ENCODE results near the gene ABRACL.
"Not testable (repeated sequence)": the region's sequence is repeated elsewhere in the genome, so short reads cannot be mapped to it uniquely, and the experiment has no call there.

ABRACL gene

DNA sequence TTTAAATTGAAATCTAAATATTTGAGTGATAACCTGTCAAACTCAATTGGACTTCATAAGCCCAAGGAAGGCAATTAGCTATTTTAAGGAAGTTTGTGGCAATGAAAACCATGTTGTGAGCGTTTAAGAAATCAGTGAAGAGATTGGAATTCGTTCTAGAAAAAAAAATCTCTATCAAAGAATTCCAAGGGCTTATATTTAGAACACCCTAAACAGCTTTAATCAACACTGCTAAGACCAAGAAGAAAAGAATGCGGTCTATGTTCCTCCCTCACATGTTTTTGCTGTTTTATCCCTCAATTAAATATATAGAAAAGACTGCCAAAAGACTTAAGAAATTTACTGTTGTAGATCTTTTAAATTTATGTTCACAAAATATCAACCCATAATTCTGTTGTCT lies 16.6 kb upstream of the ABRACL start:
- no peak for DNase-seq (ENCODE audit: low read depth in 2 of 2)

DNA sequence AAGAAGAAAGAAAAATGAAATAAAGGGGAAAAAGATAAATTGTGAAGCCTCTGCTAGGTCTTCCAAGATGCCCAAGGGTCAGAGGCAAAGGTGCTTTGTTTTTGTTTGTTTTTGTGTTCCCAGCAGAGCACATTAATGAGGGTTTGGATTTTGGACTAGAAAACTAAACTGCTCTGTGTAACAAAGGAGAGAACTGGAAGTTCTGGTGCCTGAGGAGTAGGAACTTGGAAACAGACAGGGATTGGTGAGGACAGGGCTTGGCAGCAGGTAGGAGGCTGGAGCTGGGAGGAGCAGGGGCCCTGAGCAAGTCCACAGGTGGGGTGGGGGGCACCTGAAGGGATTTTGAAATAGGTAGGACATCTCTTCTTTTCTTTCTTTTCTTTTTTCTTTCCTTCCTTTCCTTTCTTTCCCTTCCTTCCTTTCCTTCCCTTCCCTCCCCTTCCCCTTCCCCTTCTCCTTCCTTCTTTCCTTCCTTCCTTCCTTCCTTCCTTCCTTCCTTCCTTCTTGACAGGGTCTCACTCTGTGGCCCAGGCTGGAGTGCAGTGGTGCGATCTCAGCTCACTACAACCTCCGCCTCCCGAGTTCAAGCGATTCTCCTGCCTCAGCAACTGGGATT lies 15.3 kb upstream of the ABRACL start:
- no peak for DNase-seq (ENCODE audit: low read depth in 2 of 2)

DNA sequence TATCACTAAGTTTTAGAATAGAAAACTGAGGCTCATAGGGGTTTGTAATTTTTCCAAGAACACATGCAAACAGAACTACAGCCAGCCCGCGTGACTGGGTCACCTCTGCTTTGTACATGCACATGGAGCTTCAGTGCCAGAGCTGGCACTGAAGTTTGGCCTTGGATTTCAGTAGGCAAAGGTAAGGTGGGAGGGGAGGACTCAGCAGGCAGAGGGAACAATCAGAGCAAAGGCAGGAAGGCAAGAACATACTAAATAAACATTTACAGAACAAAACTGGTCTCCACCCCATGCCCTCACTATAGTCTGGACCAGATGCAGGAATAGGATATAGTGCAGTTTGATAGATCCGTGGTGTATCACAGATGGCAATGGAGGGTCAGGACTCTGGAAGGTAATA lies 13.6 kb upstream of the ABRACL start:
- DNase-seq (ENCODE audit: low read depth in 2 of 2) = no peak

DNA sequence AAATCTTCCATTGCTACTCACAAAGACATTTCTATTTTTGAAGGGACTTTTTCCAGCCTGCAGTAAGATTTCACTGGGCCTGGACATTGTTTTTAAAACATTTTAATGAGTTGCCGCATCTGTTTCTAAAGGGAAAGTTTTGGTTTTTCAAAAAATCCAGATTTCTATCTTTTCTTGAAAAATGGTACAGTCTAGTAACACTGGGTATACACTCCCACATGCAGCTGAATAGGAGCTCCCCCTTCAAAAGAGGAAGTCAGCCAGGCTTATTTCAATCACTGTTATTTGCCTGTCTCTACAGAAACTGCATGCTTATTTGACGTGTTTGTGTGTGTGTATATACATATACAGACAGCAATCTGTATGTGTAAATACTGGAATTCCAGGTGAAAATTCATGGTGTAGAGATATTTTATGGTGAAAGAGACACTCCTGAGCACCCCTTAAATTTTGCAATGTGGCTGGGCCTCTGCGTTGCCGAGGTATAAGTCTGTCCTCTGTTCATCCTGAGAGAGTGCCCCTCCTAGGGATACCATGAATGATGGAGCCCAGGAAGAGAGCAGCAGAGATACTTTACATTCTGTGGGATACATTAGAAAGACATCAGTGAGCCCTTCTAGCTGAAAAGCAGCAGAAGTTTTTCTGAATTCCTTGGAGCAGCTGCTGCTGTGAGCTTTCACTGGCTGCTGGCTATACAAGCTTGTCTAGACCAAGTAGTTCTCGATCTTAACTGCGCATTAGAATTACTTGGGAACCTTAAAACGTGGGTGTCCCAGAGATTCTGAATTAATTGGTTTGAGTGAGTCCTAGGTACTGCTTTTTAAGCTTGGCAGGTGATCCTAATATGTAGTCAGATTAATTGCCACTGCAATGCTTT lies 12.0 kb upstream of the ABRACL start:
- DNase-seq (ENCODE audit: low read depth in 2 of 2) = no peak

DNA sequence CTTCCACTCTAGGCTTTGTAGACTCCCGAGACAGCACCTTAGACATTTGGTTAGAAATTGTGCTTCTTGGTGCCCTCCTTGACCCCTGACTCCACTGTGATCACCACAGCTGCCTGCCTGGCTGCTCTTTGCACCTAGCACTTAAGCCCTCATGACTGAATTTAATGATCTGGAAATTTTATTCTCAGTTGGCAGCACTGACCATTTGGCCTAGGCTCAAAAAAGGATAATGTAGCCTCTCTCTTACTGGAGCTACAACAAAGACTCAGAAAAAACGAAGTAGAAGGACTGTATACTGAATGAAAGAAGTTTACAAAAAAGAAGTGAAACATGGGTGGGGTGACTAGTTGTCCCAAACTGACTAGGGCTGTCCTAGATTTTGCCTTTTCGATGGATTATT lies 11.3 kb upstream of the ABRACL start:
- DNase-seq (ENCODE audit: low read depth in 2 of 2) = no peak

DNA sequence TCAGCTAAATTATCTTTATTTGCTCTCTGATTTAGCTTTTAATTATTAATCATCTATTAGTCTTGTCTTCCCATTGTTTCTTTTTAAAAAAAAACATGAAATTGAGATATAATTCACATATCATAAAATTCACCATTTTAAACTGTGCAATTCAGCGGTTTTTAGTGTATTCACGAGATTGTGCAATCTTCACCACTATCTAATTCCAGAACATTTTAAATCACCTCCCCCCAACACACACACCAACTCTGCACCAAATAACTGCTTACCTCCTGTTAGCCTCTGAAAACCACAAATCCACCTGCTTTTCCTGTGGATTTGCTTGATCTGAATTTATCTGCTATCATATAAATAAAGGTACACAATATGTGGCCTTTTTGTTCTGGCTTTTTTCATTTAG lies 8.8 kb upstream of the ABRACL start:
- no peak for DNase-seq (ENCODE audit: low read depth in 2 of 2)

DNA sequence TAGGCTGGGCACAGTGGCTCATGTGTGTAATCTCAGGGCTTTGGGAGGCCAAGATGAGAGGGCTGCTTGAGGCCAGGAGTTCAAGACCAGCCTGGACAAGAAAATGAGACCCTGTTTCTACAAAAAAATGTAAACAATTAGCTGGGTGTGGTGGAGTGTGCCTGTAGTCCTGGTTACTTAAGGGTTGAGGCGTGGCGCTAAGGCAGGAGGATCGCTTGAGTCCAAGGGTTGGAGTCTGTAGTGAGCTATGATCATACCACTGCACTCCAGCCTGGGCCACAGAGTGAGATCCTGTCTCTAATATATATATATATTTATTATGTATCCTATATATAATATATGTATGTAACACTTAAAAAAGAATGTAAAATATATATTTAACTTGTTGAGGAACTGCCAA lies 7.9 kb upstream of the ABRACL start:
- DNase-seq (ENCODE audit: low read depth in 2 of 2) = no peak

DNA sequence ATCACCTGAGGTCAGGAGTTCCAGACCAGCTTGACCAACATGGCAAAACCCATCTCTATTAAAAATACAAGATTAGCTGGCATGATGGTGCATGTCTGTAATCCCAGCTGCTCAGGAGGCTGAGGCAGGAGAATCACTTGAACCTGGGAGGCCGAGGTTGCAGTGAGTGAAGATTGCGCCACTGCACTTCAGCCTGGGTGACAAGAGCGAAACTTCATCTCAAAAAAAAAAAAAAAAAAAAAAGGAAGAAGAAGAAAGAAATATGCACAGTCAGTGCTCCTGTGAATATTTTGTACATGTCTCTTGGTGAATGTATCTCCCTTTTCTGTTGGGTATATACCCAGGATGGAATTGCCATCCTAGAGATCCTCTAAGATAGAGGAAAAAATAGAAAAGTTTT lies 3.1 kb upstream of the ABRACL start:
- DNase-seq (ENCODE audit: low read depth in 2 of 2) = not testable (repeated sequence)

DNA sequence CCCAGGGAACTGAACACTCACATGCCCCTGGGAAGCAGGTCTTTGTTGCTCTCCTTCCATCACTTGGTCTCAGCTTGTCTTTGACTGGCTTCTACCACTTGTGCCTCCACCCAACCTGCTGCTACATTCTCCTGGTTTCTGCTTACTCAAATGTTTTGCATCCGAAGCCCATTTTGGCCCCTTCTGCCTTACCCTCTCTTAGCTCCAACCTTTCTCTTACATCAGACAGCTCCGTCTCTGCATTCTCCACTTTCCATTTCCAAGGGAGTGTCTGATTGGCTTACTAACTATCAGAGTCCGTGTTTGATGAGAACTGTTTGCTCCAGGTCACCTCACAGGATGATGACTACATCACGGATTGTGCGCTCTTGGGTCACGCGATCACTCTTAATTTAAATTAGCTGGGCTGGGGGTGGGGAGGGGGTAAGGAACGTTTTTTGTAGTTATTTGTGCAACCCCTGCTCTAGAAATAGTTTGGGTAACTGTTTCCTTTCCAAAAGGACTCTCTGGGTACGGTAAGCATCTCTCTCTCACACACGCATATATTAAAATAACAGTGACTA lies 844 bp upstream of the ABRACL start:
- DNase-seq (ENCODE audit: low read depth in 2 of 2) = peak; percentile 15 to 18

DNA sequence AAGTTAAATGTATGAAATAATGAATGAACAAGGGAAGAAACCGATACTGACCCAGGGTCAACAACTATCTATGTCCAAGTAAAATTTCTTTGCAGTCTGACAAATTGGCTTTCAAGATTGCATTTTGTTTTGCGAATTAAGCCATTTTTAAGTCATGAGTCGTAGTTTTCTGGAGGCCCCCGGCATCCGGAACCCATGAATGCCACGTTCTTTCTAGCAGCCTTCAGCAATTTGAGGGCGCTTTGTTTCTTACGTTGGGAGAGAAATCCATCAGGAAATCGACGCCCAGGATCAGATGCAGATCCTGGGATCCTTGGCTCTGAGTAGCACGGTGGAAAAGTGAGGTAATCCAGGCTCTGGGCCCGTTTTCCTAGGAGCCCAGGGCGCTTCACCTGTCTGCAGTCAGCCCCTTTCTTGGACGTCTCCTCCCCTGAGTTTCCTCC lies 309 bp upstream of the ABRACL start:
- no peak for DNase-seq (ENCODE audit: low read depth in 2 of 2)

DNA sequence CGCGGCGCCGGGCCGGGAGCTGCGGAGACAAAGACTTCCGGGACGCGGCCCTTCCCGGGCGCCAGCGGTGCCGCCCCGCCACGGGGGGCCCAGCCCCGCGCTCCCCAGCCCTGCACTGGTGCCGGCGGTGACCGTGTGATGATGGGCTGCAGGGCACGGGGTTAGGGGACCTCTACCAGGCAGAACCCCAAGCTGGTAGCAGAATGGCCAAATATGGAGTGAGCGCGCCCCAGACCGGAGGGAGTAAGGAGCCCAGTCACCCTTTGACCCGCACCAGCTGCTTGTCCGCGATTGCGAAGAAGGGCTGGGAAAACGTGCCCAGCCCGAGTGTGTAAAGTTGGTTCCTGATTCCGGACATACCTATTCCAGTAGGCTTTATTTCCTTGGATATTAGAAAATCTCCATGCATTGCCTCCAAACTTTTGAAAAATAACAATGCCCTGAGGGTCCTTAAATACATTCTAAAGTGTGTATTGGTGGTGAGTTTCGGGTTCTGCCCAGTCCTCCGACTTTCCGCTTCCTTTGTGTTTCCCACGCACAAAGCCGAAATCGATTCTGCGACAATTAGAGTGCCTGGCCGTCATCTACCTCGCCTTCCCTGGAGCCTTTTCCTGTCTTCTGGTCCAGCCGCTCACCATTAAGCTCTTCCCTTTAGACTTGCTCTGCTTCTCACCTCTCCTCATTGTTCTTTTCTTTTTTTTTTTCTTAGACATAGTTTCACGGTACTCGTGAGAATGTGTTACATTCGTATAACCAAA lies 1.1 kb downstream of the ABRACL start:
- no peak for DNase-seq (ENCODE audit: low read depth in 2 of 2)

DNA sequence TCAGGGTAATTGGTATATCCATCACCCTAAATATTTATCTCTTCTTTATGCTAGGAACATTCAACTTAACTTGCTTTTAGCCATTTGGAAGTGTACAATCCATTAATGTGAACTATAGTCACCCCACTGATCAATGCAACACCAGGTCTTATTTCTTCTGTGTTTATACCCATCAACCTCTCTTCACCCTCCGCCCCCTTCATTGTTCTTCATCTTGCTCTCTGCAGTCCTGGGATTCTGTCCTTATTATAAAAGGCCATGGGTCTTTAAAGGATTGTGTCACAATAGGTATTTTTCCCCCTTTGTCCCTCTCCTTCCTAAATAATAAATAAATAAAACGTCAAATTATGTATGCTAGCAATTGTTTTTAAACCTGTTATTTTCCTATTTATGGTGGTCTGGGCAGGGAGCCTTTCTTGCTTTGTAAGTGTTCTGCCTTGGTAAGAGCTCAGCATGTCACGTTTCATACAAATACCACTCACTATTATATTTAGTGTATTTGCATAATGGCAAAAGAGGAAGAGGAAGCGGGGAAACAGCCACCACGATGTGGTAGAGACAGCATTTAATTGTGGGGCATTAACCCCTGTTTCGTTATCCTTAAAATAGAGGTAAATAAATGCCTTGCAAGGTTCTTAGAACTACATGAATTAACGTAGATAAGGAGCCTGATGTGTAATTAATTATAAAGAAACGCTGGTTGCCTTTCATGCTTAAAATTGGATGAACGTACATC lies 1.9 kb downstream of the ABRACL start:
- DNase-seq (ENCODE audit: low read depth in 2 of 2) = no peak

DNA sequence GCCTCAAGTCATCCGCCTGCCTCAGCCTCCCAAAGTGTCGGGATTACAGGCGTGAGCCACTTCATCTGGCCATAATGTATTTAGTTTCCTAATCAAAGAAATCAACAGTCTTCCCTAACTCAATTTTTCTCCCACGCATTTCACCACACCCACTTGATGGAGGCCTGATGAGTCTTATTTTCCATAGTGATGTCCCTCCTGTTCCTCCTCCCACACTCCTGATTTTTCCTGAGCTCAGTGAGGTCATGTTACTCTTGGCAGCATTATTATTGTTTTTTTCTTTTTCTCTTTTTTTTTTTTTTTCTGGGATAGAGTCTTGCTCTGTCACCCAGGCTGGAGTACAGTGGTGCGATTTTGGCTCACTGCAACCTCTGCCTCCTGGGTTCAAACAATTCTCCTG lies 8.9 kb downstream of the ABRACL start:
- DNase-seq (ENCODE audit: low read depth in 2 of 2) = no peak

DNA sequence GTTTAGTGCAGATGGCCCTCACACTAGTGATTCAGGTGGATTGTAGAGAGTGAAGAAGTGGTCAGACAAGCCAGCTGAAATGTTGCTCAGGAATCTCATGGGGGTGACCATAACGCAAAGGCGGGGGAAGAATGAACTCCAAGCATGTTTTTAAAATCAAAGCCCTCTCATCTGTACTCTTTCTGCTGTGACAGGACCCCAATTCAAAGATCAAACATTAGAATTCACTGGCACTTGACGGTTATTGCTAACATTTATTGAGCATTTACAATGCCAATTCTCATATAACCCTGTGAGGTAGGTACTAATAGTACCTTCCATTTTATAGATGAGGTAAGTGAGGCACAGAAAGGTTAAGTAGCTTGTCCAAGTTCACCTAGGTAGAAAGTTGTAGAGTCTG lies 15.7 kb downstream of the ABRACL start:
- no peak for DNase-seq (ENCODE audit: low read depth in 2 of 2)

DNA sequence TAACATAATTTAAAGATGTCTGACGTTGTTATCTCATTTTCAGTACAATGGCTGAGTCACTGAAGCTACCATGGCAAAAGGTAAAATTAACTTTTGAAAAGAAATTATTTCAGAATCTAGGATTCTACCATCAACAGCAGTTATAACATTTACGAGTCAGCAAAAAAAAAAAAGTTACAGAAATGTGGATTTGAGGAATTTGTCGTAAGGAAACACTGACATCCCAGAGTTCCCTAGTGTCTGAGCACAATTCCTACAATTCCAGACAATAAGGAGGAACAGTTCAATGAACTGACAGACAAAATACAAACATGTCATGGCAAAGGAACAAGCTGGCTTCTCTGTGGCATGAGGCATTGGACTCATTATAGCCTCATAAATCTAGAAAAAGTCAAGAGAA lies 19.1 kb downstream of the ABRACL start:
- DNase-seq (ENCODE audit: low read depth in 2 of 2) = no peak

DNA sequence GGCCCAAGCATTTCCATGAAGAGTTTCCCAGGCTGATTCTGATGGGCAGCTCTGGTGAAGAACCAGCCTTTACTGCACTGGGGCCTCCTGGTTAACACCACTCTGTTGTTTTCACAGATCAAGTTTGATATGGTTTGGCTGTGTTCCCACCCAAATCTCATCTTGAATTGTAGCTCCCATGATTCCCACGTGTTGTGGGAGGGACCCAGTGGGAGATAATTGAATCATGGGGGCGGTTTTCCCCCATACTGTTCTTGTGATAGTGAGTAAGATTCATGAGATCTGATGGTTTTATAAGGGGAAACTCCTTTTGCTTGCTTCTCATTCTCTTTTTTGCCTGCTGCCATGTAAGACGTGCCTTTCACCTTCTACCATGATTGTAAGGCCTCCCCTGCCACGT lies 20.4 kb downstream of the ABRACL start:
- DNase-seq (ENCODE audit: low read depth in 2 of 2) = not testable (repeated sequence)

DNA sequence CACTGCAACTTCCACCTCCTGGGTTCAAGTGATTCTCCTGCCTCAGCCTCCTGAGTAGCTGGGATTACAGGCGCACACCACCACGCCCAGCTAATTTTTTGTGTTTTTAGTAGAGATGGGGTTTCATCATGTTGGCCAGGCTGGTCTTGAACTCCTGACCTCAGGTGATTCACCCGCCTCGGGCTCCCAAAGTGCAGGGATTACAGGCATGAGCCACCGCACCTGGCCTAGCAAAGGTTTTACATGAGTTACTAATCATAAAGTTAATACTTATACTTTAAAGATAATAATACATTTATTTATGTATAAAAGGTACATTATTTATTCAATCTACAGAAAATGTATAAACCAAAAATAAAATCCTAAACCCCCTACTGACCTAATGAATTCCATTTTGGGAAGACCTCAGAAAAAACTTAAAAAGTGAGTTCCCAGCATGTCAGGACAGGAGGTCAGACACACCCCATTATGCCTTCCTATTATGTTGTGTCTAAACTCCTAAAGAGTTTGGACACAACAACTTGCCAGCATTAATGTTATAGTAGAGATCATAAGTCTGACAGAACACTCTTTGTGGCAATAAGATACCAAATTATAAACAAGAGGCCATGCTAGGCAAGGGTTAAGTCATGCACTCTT lies 21.7 kb downstream of the ABRACL start:
- not testable (repeated sequence) for DNase-seq (ENCODE audit: low read depth in 2 of 2)

DNA sequence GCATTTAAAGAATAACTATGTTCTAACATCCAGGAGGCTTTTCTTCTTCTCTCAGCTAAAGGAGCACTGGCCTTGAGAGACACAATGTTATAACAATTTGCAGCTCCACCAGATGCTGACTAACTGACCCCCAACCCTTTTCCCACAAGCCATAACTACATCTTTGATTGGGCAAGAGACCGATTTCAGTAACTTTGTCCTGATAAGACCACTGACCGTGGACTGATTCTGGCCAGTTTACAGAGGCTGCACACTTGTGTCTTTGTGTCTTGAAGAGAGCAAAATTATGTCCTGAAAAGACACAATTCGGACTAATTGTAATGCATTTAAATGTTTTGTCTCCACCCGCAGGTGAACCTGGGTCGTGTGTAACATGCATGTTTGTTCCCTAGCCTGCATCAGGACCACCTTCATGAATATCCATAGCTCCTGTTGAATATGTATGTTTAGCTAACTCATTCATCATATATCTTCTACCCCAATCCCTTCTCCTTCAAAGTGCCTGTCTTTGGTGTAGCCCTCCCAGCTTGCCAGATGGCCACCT lies 22.3 kb downstream of the ABRACL start:
- no peak for DNase-seq (ENCODE audit: low read depth in 2 of 2)

DNA sequence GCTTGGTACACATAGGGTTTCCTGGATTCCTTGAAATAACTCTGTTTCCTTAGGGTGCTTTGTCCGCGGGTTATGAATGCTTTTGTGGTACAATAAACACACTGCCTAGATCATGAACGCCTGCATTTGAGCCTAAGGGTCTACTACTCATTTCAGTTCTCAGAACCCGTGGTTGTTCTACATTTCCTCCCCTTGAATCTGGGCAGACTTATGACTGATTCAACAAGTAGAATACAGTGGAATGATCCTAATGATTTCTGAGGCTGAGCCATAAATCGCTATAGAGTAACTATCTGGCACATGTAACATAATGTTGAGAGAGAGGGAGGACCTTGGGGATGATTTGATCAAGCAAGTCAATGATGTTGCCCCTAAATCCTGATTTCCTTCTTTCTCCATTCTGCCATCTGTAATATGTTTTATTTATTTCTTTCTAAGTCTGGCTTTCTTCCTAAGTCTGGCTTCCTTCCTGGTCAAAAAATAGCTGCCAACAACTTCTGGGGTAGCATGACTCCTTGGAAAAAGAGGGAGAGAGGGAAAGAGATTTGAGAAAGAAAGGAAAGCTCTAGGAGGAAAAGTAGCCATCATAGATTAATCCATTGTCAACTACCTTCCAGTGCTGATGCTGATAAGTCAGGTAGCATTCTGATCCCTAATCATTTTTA lies 23.0 kb downstream of the ABRACL start:
- DNase-seq (ENCODE audit: low read depth in 2 of 2) = no peak

DNA sequence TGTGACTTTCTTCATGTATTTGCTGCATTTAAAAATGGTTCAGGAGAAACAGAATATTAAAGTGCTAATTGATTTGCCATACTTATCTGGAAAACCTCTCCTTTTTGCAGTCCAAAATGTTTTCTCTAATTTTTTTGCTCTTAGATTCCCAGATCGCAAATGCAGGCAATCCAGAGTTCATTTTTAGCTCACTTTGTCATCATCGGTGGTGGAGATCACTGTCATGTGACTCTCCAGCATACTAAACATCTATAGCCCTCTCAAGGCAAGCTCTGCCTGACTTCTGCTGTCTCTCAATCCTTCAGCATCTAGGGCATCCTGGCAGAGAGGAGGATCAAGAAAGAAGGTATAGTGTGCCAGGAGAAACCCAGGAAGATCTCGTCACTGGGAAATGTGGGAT lies 24.8 kb downstream of the ABRACL start:
- DNase-seq (ENCODE audit: low read depth in 2 of 2) = no peak

Measured in stimulated activated CD4-positive, alpha-beta T cell treated with anti-CD3 and anti-CD28 coated beads, Interleukin-1b, Interleukin-23, amount 100 ng/mL, for 4 hours (primary cell).